ENCODE measurements around the gene LILRB4. TPM values are rescaled to one million over a fixed set of nuclear protein-coding genes. Genes with fewer than 3 reads are reported as not detected.

The LILRB4 gene
- total and polyA plus RNA-seq, 2 donors (not counting 3 experiments of a cell fraction or from before 2014, with no cell fraction given) = not detected

Small RNA genes lying within 50 kb of the gene (microRNA-seq; reads per million reads assigned to microRNA genes)
- not detected for gene MIR8061 (ENCODE audit: borderline number of aligned reads, borderline replicate concordance)

Small RNA genes lying within 50 kb of the gene (small RNA-seq; reads per million reads assigned to genes)
- gene AC245036.3 (ENCODE audit: insufficient read depth, insufficient read length, low read depth, low replicate concordance) (not detected), gene AC245128.2 (ENCODE audit: insufficient read depth, insufficient read length, low read depth, low replicate concordance) (not detected), gene MIR8061 (ENCODE audit: insufficient read depth, insufficient read length, low read depth, low replicate concordance) (not detected)

Other genes starting within 250 kb of the LILRB4 start
- not detected in 2 replicates for gene TTYH1, start 247.5 kb upstream of the LILRB4 start, total RNA-seq
- not detected in 2 replicates for gene TTYH1, start 247.5 kb upstream of the LILRB4 start, polyA plus RNA-seq
- 213 and 218 TPM in 2 replicates for gene LENG8, start 213.8 kb upstream of the LILRB4 start, total RNA-seq
- 130 and 134 TPM in 2 replicates for gene LENG8, start 213.8 kb upstream of the LILRB4 start, polyA plus RNA-seq
- 2.8 and 3.2 TPM in 2 replicates for gene LENG9, start 199.2 kb upstream of the LILRB4 start, total RNA-seq
- gene LENG9, start 199.2 kb upstream of the LILRB4 start, polyA plus RNA-seq = 0.97 and 1.5 TPM in 2 replicates
- 73.8 and 85.5 TPM in 2 replicates for gene CDC42EP5, start 189.7 kb upstream of the LILRB4 start, total RNA-seq
- gene CDC42EP5, start 189.7 kb upstream of the LILRB4 start, polyA plus RNA-seq = 37.3 and 48.3 TPM in 2 replicates
- not detected in 2 replicates for gene LAIR2, start 160.2 kb upstream of the LILRB4 start, total RNA-seq
- gene LAIR2, start 160.2 kb upstream of the LILRB4 start, polyA plus RNA-seq = not detected in 2 replicates
- gene LILRA2, start 89.2 kb upstream of the LILRB4 start, total RNA-seq = not detected in 2 replicates
- gene LILRA2, start 89.2 kb upstream of the LILRB4 start, polyA plus RNA-seq = not detected in 2 replicates
- not detected in 2 replicates for gene LILRA1, start 69.4 kb upstream of the LILRB4 start, total RNA-seq
- not detected in 2 replicates for gene LILRA1, start 69.4 kb upstream of the LILRB4 start, polyA plus RNA-seq
- gene LILRB1, start 32.5 kb upstream of the LILRB4 start, total RNA-seq = not detected in 2 replicates
- not detected in 2 replicates for gene LILRB1, start 32.5 kb upstream of the LILRB4 start, polyA plus RNA-seq
- not detected in 2 replicates for gene KIR3DL3, start 61.5 kb downstream of the LILRB4 start, total RNA-seq
- gene KIR3DL3, start 61.5 kb downstream of the LILRB4 start, polyA plus RNA-seq = not detected in 2 replicates
- gene KIR2DL3, start 75.5 kb downstream of the LILRB4 start, total RNA-seq = not detected in 2 replicates
- gene KIR2DL3, start 75.5 kb downstream of the LILRB4 start, polyA plus RNA-seq = not detected in 2 replicates
- not detected in 2 replicates for gene KIR2DL1, start 106.8 kb downstream of the LILRB4 start, total RNA-seq
- not detected in 2 replicates for gene KIR2DL1, start 106.8 kb downstream of the LILRB4 start, polyA plus RNA-seq
- gene KIR2DL4, start 140.6 kb downstream of the LILRB4 start, total RNA-seq = not detected in 2 replicates
- gene KIR2DL4, start 140.6 kb downstream of the LILRB4 start, polyA plus RNA-seq = not detected in 2 replicates
- not detected in 2 replicates for gene KIR3DL1, start 153.5 kb downstream of the LILRB4 start, total RNA-seq
- not detected in 2 replicates for gene KIR3DL1, start 153.5 kb downstream of the LILRB4 start, polyA plus RNA-seq
- gene KIR2DS4, start 169.7 kb downstream of the LILRB4 start, total RNA-seq = not detected in 2 replicates
- not detected in 2 replicates for gene KIR2DS4, start 169.7 kb downstream of the LILRB4 start, polyA plus RNA-seq
- gene KIR3DL2, start 187.5 kb downstream of the LILRB4 start, total RNA-seq = not detected in 2 replicates
- not detected in 2 replicates for gene KIR3DL2, start 187.5 kb downstream of the LILRB4 start, polyA plus RNA-seq
- gene FCAR, start 211.2 kb downstream of the LILRB4 start, total RNA-seq = not detected in 2 replicates
- not detected in 2 replicates for gene FCAR, start 211.2 kb downstream of the LILRB4 start, polyA plus RNA-seq
- 0.44 TPM in 1 of 2 replicates, not detected in the other for gene NCR1, start 243.2 kb downstream of the LILRB4 start, total RNA-seq
- 0.22 and 0.76 TPM in 2 replicates for gene NCR1, start 243.2 kb downstream of the LILRB4 start, polyA plus RNA-seq